GOT3 (cell line): ENCODE results near the gene MACROH2A1.

Experiments used
- DNase-seq: peaks from one replicate; lab custom pipeline; 2025; ENCODE audit warnings: mixed read lengths; lab: John Stamatoyannopoulos, UW

The MACROH2A1 gene

GRCh38 chr5:135353952-135354721 is 44.9 kb downstream of the MACROH2A1 start:
- DNase-seq: no peak

- DNase-seq: no peak
Observed at GRCh38 chr5:135350536-135350935, 48.5 kb downstream of the MACROH2A1 start.

GRCh38 chr5:135349886-135350285 is 49.1 kb downstream of the MACROH2A1 start:
- no peak for DNase-seq

DNA sequence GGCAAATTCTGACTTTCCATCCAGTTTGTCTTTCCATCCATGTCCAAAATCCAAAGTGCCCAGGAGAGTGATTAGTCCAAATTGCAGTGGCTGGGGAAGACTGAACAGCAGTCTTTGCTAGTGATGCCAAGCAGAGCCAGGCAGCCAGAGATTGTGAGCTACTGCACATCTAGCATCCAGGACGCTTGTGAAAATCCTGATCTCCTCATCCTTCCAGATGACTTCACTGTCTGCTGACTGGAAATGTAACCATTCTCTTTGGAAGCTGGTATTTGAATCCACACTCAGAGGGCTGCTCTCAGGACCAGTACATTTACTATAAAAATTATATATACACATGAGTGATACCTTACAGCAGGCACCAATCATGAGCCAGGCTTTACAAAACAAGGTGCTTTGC is 49.6 kb downstream of the MACROH2A1 start:
- no peak for DNase-seq

GRCh38 chr5:135348918-135349317 is 50.1 kb downstream of the MACROH2A1 start:
- no peak for DNase-seq

DNA sequence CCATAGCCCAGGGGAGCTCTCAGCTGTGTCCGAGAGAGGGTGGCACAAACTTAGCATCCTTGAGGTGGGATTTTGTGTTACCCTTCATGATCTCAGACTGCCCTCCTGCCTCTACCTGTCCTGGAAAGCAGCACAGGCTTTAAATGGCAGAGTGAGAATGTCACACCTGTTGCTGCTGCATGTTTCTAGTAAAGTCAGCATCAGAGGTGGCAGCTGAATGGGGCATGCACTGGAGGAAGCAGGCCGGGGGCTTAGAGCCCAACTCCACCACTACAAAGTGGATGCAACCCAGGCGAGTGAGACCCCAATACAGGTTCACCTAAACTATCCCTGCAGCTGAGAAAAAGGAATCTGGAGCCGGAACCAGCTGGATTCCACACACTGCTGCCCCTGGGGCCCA is 51.6 kb downstream of the MACROH2A1 start:
- no peak for DNase-seq

- no peak for DNase-seq
Observed at GRCh38 chr5:135345956-135346731, 52.9 kb downstream of the MACROH2A1 start.

- DNase-seq: no peak
Observed at GRCh38 chr5:135344349-135344748, 54.7 kb downstream of the MACROH2A1 start.

DNA sequence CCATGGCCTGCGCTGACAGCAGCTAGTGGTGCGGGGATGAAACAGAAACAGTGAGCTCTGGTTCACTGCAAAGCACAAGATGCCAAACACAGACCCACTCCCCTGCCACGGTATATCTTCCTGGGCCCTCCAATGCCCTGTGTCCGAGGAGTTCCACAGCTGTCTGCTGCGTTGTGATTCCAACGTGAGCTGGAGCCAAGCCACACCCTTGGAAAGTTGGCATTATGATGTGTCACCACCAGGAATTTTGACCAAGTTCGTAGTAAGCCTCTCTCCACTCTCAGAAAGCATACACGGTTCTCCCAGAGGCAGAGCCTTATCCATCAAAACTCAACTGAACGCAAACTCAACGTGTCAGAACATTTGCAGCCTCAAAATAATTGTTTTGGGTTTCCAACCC is 55.6 kb downstream of the MACROH2A1 start:
- no peak for DNase-seq

DNA sequence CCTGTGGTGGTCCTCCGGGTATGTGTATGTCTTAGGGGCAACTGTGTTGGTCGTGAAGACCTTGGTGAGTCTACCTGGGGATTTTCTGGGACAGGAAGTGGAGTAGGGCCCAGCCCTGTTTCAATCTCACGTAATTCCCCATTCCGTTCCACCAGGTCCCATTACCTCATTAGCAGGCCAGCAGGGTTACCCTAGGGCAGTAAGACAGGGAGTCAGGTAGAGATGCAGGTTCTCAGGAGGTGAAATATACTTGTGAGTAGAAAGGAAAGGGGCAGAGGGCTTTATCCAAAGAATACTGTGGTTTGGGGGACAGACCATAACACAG is 56.5 kb downstream of the MACROH2A1 start:
- no peak for DNase-seq

DNA sequence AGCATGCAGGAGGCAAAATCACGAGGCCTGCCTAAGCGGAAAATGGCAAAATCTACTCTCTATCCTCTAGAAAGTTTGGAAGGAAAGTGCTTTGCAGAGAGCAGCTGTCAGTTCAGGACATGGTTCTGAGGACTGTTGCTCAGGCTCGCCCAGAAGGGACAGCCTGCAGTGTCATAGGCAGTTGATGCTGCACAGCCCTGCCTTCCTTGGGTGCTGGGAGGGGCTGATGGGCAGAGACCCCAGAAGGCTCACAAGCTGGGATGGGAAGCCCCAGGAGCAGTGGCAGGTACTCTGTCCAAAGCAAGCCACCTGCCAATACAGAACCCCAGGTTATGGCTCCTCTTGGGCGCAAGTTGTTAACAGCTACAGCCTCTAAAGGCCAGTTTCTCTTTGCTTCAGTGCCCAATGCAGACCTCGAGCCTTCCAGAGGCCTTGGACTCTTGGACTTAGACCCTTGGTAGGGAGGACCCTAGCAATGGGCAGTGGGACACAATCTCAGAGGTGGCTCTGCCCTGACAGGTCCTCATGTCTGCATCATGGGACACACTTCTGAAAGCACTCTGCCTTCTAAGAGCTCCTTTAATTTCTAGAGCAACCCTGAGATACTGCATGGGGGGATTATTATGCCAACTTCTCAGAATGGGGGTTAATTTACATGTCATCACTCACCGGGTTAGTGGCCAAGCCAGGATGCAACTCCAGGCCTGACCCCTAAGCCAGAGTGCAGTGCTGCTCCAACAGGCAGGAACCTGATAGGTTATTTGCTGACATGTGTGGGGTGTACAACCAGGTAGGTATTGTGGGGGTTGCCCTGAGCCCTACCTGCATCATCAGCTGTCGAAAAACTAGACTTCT is 57.1 kb downstream of the MACROH2A1 start:
- no peak for DNase-seq

GRCh38 chr5:135341016-135341666 is 57.9 kb downstream of the MACROH2A1 start:
- no peak for DNase-seq

DNA sequence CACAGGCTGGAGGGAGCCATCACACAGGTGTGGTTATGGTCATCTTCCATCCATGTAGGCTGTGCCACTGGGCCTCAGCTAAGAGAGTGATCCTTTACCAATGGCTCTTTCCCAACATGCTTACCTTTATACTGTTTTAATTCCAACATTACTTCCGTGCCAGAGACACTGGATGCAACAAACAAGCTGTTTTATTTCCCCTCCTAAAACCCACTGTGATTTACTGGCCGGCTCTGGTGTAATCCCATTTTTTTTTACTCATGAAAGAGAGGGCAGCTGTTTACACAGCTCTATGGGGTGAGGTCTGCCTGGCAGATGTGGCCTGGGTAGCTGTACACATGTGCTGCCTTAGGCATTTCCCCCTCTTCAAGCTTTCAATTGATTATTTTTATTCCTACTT is 58.5 kb downstream of the MACROH2A1 start:
- no peak for DNase-seq

DNA sequence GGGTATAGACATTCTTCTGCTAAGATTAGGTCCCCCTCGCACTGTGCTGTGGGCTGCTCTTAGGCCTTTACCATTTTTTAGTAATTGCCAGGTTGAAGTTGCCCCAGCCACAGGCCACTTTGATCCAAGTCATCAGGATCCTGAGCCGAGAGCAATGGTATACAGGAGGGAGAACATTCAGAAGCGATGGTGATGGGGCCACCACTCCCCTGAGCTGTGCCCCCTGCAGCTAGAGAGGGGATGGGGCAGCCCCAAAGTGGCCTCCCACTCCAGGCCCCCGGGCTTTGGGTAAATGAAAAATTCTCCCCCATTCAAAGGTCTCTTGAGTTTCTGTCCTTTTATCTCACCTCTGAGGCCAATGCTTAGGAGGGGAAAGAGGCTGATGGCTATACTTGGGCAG is 59.4 kb downstream of the MACROH2A1 start:
- no peak for DNase-seq

DNA sequence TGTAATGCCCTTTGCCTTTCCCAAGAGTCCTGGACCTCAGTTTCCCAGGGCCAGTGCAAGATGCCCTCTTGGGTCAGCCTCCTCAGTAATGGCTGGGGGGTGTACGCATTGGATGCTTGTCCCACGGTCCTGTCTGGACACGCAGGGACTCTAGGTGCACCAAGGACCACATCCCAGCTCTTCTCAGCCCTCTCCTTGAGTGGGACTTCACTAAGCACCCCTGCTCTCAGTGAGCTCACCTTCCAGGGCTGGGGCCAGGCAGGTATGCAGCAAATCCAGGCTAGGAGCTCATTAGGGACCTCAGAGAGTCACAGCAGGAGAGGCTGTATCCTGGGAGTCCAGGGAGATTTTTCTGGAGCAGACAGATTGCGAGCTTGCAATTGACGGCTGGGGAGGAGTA is 59.8 kb downstream of the MACROH2A1 start:
- DNase-seq: no peak

DNA sequence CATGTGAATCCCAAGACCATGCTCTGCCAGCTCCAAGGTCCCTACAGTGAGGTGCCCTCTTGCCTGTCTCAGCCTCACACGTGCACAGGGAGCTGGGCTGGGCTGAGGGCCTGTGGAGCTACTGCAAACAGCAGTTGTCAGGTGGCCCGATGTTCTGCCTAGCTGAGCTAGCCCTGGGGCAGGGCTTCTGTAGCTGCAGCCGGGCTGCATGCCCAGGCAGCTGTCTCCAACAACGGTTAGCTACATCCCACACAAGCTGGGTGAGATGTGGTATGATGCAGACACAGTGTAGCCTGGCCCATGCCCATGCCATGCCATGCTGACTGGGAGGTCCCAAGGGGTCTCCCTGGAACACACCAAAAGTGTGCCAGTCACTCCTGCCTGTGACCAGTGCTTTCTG is 62.0 kb downstream of the MACROH2A1 start:
- DNase-seq: no peak

DNA sequence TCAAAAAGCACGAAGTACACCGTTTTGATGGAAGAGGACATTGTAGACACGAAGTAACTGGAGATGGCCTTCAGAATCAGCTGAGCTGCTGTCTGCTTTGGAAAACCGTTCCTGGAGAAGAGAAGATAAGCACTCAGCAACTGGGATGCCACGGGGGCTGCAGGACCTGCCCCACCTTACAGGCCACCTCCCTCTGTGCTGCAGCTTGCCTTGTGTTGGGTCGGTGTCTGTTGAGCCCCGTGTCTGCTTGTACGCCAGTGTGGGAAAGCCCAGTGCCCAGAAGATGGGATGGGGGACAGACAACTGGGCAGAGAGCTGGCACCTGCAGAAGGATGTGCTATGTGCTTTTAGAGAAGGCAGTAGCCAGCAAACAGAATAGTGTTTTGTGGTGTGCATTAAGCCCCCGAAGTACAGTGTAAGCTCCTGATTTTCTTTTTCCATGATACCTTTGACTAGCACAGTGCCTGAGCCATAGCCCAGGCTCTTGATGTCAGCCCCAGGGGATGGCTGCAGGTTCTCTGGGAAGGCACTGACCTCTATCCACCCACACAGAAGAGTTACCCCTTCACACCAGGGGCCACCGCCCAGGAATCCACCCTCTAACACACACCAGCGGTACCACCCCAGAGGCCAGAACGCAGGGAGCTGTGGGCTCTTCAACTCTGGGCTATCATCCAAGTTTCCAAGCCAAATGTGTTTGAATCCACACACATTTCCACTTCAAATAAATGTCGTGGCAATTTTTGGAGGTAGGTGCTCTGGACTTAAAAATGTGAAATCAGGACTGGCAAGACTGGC is 63.8 kb downstream of the MACROH2A1 start:
- DNase-seq: no peak

DNA sequence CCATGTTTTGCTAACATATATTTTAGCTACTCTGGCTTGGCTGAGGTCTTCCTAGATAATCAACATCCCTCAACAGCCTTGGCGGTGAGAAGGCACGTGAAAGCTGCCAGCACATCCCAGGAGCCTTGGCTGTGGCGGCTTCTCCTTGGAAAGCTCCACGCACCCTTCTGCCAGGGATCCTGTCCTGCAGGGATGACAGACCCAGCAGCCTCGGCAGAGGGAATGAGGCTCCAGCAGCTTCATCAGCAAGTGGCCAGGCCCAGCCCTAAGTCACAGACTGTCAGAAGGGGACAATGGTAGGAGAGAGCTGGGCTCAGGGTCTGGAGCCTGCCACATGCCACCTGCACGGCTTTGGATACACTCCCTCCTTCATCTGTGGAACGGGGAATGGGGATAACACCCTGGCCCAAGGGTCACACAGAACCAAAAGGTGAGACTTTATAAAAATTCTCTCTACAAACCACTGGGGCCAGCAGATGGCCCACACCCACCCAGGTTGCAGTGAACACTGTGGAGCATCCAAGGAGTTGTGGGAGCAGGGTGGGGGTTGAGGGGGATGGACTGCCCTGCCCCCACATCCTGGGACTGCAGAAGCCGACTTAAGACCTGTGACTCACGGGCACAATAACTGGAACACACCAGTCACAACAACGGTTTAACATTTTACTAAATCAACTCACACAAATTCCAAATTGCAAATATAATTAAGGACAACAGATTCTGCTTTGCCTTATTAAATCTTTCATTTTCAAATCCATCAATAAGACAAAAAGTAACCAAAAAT is 65.1 kb downstream of the MACROH2A1 start:
- DNase-seq: no peak

DNA sequence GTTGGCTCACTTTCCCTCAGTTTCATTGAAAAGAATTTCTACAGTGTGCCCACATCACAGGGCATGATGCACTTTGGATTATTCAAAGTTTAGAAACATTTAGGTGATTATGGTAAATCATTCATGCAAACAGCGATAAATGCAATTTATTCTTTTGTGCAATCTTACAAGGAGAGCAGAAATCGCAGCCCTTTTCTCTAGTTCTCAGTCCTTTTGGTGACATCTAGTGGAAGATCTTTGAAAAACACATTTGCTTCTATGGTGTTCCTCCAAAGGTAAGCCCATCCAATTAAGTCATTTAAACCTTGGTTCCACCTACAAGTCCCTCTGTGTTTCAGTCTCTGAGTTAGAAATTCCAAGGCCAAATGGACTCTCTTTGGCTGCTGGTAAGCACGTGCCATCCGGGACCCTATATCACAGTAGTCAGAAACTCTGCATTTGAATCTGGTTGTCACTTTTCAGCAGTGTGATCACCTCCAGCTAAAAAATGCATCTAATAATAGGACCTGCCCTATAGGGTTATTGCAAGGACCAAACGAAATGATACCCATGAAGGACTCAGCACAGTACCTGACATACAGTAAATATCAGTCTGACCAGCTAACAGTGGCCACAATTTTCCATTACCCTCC is 66.4 kb downstream of the MACROH2A1 start:
- DNase-seq: no peak

- DNase-seq: no peak
Observed at GRCh38 chr5:135331612-135332011, 67.4 kb downstream of the MACROH2A1 start.
